Vagina (tissue), 2 donors: ENCODE measurements around the gene SCYGR5.

ENCODE experiments used
- POLR2A ChIP-seq, 2 donors: fragments of 450-650 bp; IDR thresholded peaks; one replicate each; pipeline ENCODE4 v1.6.1; 2017; ENCODE audit warnings: antibody characterized with exemption in 2 of 2, mild to moderate bottlenecking in 2 of 2, moderate library complexity in 2 of 2
- POLR2AphosphoS5 ChIP-seq, 2 donors: sonication (generic); formaldehyde crosslinking; IDR thresholded peaks; one replicate each; pipeline ENCODE4 v1.9.0; 2017; ENCODE audit warnings: antibody characterized with exemption in 2 of 2, mild to moderate bottlenecking in 2 of 2, low read depth in 1 of 2; ENCODE audit not compliant: insufficient read depth in 1 of 2
- TF ChIP-seq, protein P1 (sequence below), 3 experiments: fragments of 450-650 bp in 2 of 3; fragments of 200-600 bp in 1 of 3; sonication (generic) in 1 of 3; IDR thresholded peaks; one replicate each; pipeline ENCODE4 v1.5.1; 2017 to 2019; ENCODE audit warnings: antibody characterized with exemption in 3 of 3, mild to moderate bottlenecking in 2 of 3, moderate library complexity in 2 of 3

DNA sequence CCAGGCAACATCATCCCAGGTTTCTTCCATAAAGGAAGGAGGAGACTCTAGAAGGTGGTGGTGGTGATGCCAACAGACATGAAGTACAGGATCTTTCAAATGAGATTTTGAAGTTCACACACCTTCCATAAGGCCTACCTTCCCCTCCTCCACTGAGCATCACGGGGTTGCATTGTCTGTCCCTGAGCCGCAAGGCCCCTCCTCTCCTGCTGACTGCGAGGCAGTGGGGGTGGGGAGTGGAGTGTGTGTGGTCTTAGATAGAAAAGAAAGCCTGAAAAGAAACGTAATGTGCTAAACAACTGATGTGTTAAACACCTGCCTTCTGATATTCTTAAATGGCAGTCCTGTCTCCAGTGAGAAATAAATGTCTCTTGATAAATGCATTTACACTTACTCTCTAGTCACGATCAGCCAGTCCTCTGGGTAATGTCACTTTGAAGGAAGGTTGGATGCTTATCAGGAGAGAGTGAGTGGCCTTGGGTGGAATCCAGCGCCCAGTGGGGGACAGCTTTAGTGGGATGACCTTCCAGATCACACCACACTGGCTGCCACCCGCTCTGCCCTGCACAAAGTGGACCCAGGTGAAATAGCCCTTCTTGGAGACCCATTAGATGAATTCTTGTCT is 5.5 kb upstream of the SCYGR5 start:
- no peak for TF ChIP-seq POLR2A (IDR thresholded peaks at IDR 0.05)
- TF ChIP-seq, protein P1, sequence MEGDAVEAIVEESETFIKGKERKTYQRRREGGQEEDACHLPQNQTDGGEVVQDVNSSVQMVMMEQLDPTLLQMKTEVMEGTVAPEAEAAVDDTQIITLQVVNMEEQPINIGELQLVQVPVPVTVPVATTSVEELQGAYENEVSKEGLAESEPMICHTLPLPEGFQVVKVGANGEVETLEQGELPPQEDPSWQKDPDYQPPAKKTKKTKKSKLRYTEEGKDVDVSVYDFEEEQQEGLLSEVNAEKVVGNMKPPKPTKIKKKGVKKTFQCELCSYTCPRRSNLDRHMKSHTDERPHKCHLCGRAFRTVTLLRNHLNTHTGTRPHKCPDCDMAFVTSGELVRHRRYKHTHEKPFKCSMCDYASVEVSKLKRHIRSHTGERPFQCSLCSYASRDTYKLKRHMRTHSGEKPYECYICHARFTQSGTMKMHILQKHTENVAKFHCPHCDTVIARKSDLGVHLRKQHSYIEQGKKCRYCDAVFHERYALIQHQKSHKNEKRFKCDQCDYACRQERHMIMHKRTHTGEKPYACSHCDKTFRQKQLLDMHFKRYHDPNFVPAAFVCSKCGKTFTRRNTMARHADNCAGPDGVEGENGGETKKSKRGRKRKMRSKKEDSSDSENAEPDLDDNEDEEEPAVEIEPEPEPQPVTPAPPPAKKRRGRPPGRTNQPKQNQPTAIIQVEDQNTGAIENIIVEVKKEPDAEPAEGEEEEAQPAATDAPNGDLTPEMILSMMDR (IDR thresholded peaks at IDR 0.05) = no peak
- TF ChIP-seq POLR2AphosphoS5 (IDR thresholded peaks at IDR 0.05; ENCODE audit: insufficient read depth in 1 of 2, low read depth in 1 of 2) = no peak
